Iris pigment epithelial cell (primary cell): ENCODE results near the gene DVL1.

Source experiments
- DNase-seq: peaks from one replicate; pipeline ENCODE4 v3.0.0-alpha.2; 2011; ENCODE audit warnings: low read depth

Gene DVL1

GRCh38 chr1:1296070-1297061 lies 52.9 kb downstream of the DVL1 start:
- DNase-seq, result no peak

GRCh38 chr1:1295154-1295923 lies 53.9 kb downstream of the DVL1 start:
- no peak for DNase-seq

- DNase-seq, result no peak
These were observed 54.8 kb downstream of the DVL1 start for GRCh38 chr1:1294250-1294890.

- no peak for DNase-seq
These were observed 55.7 kb downstream of the DVL1 start for GRCh38 chr1:1293263-1294249.

GRCh38 chr1:1292851-1293250 lies 56.4 kb downstream of the DVL1 start:
- no peak for DNase-seq

- no peak for DNase-seq
These were observed 56.8 kb downstream of the DVL1 start for GRCh38 chr1:1292442-1292779.

GRCh38 chr1:1291548-1292441 lies 57.4 kb downstream of the DVL1 start:
- peak; percentile 51 for DNase-seq

- DNase-seq, result no peak
These were observed 58.1 kb downstream of the DVL1 start for GRCh38 chr1:1291023-1291528.

- peak; percentile 34 for DNase-seq
These were observed 58.9 kb downstream of the DVL1 start for GRCh38 chr1:1290238-1290731.

- DNase-seq, result no peak
These were observed 61.7 kb downstream of the DVL1 start for GRCh38 chr1:1287288-1288110.

GRCh38 chr1:1286313-1287261 lies 62.6 kb downstream of the DVL1 start:
- DNase-seq, result no peak

- no peak for DNase-seq
These were observed 63.5 kb downstream of the DVL1 start for GRCh38 chr1:1285611-1286311.
